PFSK-1 (cell line): ENCODE data around the gene SLN.

Experiments used
- FOXP2 ChIP-seq: optimal IDR thresholded peaks from 2 replicates; pipeline ENCODE3; 2011; ENCODE audit warnings: borderline replicate concordance, control low read depth, inconsistent platforms; ENCODE audit not compliant: insufficient read depth; ENCODE audit errors: extremely low read length, extremely low read depth
- POLR2AphosphoS5 ChIP-seq: IDR thresholded peaks from 2 replicates; pipeline ENCODE4 v1.6.1; 2012; ENCODE audit warnings: low read depth, mild to moderate bottlenecking, control low read depth, low read length, moderate library complexity
- SIN3A ChIP-seq: IDR thresholded peaks from 2 replicates; pipeline ENCODE4 v1.6.1; 2012; ENCODE audit warnings: mild to moderate bottlenecking, low read length, moderate library complexity, borderline replicate concordance; ENCODE audit not compliant: insufficient read depth
- TAF1 ChIP-seq: IDR thresholded peaks from 2 replicates; pipeline ENCODE4 v1.6.1; 2012; ENCODE audit warnings: low read length, control low read depth, borderline replicate concordance; ENCODE audit not compliant: insufficient read depth
- TF ChIP-seq, protein P1 (sequence below), 2 experiments: IDR thresholded peaks; 2 replicates each; pipeline versions ENCODE4 v1.6.1 to v1.8.0; 2011 to 2012; ENCODE audit warnings: low read depth in 2 of 2, low read length in 2 of 2, control low read depth in 1 of 2, inconsistent platforms in 1 of 2, mild to moderate bottlenecking in 1 of 2, moderate library complexity in 1 of 2; ENCODE audit not compliant: insufficient read depth in 1 of 2

DNA sequence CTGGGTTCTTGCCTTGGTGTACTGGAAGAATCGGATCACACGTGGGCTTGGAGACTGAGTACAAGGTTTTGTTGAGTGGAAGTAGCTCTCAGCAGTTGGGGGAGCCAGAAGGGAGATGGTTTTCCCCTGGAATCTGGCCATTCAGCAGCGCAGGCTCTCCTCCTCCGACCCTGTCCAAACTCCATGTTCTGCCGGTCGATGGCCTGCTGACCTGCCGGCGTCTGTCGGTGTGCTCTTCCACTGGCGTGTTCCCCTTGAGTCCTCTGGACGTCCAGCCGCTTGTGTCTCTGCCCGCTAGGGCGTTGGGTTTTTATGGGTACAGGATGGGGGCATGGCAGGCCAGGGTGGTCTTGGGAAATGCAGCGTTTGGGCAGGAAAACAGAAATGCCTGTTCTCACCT lies 38.5 kb upstream of the SLN start:
- no peak for TF ChIP-seq POLR2AphosphoS5
- TF ChIP-seq, protein P1, sequence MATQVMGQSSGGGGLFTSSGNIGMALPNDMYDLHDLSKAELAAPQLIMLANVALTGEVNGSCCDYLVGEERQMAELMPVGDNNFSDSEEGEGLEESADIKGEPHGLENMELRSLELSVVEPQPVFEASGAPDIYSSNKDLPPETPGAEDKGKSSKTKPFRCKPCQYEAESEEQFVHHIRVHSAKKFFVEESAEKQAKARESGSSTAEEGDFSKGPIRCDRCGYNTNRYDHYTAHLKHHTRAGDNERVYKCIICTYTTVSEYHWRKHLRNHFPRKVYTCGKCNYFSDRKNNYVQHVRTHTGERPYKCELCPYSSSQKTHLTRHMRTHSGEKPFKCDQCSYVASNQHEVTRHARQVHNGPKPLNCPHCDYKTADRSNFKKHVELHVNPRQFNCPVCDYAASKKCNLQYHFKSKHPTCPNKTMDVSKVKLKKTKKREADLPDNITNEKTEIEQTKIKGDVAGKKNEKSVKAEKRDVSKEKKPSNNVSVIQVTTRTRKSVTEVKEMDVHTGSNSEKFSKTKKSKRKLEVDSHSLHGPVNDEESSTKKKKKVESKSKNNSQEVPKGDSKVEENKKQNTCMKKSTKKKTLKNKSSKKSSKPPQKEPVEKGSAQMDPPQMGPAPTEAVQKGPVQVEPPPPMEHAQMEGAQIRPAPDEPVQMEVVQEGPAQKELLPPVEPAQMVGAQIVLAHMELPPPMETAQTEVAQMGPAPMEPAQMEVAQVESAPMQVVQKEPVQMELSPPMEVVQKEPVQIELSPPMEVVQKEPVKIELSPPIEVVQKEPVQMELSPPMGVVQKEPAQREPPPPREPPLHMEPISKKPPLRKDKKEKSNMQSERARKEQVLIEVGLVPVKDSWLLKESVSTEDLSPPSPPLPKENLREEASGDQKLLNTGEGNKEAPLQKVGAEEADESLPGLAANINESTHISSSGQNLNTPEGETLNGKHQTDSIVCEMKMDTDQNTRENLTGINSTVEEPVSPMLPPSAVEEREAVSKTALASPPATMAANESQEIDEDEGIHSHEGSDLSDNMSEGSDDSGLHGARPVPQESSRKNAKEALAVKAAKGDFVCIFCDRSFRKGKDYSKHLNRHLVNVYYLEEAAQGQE (IDR thresholded peaks at IDR 0.05; ENCODE audit: insufficient read depth in 1 of 2, low read depth in 2 of 2, low read length in 2 of 2), result no peak
- no peak for TF ChIP-seq SIN3A
- TF ChIP-seq FOXP2, result no peak
- TF ChIP-seq TAF1, result no peak
